GM19238 (cell line): ENCODE results near the gene UNC45B.
"Not testable (repeated sequence)": the region's sequence is repeated elsewhere in the genome, so short reads cannot be mapped to it uniquely, and the experiment has no call there.

ENCODE experiments used
- DNase-seq: peaks from one replicate; pipeline ENCODE4 v3.0.0; 2011; ENCODE audit warnings: low spot score; ENCODE audit not compliant: insufficient read length

The UNC45B gene

DNA sequence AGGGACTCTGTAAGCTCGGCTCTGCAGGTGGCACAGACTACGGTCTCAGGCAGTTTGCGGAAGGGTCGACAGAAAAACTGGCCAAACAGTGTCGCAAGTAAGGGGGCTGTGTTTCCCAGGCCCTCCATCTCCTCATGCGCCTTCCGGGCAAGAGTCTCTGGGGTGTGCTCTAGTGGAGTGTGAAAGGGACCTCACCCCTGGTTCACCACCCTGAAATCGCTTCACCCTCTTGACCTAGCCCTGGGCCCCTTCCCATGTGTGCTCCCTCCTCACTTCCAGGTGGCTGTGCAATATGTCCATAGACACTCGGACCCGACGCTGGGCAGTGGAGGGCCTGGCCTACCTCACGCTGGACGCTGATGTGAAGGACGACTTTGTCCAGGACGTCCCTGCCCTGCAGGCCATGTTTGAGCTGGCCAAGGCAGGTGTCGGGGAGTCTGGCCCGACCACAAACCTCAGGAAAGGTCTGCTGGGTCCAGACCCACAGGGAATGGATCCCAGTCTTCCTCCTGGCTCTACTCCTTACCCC is 22.3 kb downstream of the UNC45B start:
- DNase-seq: no peak

DNA sequence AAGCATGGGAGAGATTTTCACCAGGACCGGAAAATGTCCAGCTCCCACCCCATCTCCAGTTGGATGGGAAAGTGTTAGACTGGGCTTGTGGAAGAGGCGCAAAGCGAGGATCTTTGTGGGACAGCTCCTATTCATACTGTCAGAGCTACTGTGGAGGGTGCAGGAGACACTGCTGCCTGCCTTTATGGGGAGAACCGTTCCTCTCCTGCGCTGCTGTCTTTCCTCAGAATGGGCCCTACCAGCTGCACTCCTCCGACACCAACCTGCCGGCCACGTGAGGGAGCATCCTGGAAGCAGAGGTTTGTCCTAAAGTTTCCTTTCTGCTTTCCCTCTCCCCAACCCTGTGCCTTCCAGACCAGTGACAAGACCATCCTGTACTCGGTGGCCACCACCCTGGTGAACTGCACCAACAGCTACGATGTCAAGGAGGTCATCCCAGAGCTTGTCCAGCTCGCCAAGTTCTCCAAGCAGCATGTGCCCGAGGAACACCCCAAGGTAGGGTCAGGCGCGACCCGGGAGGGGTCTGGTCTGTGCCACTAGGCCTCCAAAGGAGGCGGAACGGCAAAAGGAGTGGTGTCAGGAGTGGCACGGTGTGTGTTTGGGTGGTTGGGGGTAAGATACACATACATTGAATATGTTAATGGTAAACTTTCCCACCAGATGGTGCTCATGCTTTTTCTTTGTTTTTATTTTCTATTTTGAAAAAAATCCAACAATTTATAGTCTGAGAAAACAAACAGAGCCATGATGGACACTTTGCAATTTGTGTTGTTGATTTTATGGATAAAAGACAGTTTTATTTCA is 23.6 kb downstream of the UNC45B start:
- no peak for DNase-seq

DNA sequence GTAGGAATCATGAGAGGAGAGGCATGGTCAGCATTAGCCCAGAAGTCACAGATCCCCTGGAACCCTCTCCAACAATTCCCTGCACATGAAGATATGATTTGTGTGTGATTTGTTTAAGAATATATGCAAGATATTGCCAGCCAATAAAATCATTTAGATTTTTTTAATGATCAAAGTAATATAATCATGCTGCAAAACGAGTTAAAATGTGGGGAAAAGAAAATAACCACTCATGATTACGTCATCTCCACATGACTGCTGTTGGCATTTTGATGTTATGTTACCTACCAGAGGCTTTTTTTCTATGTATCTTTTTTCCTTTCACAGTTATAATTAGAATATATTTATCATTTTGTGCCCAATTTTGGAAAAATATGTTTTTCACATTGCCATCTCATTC is 24.2 kb downstream of the UNC45B start:
- DNase-seq: no peak

DNA sequence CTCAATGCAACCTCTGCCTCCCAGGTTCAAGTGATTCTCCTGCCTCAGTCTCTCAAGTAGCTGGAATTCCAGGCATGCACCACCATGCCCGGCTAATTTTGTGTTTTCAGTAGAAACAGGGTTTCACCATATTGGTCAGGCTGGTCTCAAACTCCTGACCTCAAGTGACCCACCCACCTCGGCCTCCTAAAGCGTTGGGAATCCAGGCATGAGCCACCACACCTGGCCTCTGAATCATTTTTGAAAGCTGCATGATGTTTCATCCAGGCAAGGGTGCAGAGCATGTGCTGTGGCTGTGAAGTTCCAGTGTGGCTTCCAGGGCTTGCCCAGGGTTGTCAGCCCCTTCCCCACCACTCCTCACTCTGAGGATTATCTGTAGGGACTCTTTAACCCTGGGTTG is 24.7 kb downstream of the UNC45B start:
- DNase-seq: not testable (repeated sequence)

DNA sequence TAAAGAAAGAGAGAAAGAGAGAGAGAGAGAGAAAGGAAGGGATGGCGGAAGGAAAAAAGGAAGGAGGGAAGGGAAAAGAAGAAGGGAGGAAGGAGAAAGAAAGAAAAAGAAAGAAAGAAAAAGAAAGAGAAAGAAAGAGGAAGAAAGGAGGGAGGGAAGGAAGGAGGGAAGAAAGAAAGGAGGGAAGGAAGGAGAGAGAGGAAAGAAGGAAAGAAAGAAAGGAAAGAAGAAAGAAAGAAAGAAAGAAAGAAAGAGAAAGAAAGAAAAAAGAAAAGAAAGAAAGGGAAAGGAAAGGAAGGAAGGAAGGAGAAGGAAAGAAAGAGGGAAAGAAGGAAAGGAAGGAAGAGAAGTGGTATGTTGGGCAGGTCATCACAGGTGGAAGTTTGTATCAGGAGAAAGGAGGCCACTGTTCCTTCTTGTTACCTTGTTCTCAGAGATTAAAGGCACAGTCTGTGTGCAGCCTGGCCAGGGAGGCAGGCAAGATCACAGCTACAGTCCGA is 27.3 kb downstream of the UNC45B start:
- no peak for DNase-seq

DNA sequence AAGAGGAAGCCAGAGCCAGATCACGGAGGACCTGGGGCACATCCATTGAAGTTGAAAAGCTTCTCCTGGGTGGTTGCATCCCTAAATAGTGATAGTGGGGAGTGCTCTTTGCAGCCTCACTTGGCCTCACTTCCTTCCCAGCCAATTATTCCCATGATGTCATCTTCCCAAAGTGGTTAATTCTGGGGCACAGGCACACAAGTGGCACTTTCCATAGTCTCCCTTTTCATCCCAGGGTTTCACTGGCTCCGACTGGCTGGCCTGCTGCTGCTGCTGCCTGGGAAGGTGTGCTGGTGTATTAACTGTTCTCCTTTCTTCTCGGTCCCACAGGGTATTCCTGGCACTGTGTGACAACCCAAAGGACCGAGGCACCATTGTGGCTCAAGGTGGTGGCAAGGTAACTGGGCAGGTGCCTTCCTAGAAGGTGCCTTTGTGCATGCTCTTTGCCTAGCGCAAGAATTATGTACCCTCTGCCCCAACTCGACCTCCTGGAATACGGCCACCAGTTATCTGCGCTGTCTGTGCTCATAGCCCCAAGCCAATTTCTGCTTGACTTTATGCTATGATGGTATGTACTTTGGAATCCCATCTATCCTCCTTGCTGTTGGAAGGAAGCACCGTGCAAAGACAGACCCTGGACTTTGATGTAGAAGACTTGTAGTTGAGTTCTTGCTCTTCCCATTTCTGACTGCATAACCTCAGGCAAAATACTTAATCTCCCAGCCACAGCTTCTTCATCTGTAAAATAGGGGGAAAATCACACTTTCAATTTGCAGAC is 28.2 kb downstream of the UNC45B start:
- DNase-seq: no peak

DNA sequence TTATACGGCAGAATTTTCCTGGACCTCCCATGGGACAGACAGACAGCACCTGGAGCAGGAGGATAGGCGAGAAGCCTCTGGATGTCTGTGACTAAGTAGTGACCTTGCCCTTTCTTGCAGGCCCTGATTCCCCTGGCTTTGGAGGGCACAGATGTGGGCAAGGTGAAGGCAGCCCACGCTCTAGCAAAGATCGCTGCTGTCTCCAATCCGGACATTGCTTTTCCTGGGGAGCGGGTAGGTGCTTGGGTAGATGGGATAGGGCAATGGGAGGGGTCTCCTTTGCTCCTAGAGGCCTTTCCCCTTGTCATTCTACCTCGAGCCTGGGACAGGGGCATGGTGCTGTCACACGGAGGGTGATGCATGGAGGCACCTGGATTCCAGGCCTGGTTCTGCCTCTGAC is 29.3 kb downstream of the UNC45B start:
- no peak for DNase-seq

DNA sequence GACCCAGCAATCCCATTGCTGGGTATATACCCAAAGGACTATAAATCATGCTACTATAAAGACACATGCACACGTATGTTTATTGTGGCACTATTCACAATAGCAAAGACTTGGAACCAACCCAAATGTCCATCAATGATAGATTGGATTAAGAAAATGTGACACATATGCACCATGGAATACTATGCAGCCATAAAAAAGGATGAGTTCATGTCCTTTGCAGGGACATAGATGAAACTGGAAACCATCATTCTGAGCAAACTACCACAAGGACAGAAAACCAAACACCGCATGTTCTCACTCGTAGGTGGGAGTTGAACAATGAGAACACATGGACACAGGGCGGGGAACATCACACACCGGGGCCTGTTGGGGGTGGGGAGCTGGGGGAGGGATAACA is 31.8 kb downstream of the UNC45B start:
- DNase-seq: not testable (repeated sequence)

DNA sequence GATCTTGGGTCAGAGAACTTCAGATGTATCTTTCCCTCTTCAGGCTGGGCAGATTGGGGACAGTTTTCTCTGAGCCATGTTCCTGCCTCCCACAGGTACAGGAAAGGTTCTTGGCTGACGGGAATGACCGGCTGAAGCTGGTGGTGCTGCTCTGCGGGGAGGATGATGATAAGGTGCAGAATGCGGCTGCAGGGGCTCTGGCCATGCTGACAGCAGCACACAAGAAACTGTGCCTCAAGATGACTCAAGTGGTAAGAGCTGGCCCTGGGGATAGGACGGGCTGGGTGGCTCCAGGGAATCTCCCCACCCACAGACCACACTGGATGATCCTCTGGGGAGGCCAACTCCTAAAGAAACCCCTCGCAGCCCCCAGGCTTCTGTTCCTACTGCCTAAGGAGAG is 35.7 kb downstream of the UNC45B start:
- DNase-seq: no peak

DNA sequence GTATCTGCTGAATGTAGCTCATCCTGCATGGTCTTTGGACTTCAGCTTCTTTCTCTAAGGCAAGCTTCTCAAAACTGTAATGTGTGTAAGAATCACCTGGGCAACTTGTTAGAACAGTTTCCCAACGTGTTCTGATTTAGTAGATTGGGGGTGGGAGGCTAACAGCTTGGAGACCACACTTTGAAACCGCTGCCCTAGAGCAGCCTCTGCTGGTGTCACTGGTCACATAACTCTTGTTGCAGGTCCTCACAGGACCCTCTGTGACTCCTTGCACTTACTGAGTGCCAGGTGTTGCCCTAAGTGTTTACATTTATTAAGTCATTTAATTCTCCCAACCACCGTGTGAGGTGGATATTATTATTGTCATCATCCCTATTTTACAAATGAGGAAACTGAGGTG is 36.7 kb downstream of the UNC45B start:
- DNase-seq: no peak

DNA sequence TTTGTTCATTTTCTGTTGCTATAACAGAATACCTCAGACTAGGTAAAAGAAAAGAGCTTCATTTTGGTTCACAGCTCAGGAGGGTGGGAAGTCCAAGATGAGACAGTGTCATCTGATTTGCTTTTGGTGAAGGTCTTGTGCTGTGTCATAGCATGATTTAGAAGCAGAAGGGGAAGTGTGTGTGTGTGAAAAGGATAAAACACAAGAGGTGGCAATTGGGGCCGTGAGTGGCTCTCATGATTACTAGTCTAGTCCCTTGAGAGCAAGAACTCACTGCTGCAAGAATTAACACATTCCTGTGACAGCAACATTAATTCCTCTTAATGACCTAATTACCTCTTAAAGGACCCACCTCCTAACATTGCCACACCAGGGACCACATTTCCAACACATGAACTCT is 38.2 kb downstream of the UNC45B start:
- no peak for DNase-seq

DNA sequence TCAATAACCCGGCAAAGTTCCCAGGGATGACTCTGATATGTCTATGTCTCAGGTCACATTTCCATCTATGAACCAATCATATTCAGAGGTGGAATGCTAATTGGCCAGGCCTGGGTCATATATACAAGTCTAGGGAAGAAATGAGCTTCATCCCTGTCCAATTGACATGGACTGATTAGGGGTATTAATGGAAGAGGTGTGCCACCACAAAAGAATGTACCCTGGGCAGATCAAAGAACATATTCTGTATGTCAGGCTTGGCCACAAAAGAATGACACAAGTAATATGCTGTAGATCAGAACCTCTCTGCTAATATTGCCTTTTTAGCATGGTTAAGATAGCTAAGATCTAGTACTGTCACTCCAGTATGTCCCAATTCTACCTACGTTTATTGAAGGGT is 39.9 kb downstream of the UNC45B start:
- no peak for DNase-seq

DNA sequence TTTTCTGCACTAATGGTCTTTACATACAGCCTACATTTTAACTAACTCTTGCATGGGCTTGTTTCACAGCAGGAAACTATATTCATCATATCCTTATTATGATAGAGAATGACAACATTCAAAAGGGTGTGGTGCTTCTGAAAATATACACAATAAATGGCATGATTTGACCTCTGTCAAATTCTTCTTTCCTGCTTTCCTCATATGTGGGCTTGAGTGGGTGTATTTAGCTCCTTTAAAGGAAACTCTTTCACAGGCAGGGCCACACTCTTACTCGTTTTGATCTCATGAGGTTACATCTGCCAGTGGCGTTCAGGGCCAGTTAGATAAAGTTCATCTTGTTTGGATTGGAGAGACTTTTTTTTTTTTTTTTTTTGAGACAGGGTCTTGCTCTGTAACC is 40.5 kb downstream of the UNC45B start:
- DNase-seq: no peak

DNA sequence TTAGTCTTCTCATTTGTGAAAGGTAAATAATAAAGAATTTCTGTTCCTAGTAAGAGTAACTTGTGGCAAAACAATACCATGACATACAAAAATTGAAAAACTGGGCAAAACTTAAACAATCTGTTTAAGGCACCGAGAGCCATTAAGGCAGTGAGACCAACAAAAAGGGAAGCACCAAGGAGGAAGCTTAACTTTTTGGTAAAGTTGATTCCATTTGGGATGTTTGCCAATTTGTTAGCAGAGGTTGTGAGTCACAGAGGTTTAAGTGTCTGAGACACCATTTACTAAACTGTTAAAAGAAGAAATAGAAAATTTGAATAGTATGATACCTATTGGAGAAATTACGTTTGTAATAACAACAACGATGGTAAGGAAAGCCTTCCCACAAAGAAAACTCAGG is 41.7 kb downstream of the UNC45B start:
- DNase-seq: no peak

DNA sequence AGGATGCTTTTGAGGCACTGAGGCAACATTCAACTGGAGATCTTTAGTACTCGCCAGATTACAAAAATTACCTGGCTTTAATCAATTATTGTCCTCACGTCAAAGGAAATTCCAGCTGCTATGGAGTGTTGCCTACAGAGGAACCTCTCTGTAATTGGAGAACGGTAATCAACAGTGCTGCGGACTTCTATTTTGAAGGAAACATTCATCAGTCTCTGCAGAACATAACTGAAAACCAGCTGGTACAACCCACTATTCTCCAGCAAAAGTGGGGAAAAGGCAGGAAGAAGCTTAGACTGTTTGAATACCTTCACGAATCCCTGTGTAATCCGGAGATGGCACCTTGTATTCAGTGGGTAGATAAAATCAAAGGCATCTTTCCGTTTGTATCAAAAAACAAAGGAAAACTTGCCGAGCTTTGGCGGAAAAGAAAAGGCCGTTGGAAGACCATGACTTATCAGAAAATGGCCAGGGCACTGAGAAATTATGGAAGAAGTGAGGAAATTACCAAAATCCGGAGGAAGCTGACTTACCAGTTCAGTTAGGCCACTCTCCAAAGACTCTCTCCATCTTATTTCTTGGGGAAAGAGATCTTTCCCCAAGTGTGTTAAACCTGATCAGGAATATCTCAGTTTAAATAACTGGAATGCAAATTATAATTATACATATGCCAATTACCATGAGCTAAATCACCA is 43.5 kb downstream of the UNC45B start:
- DNase-seq: no peak

DNA sequence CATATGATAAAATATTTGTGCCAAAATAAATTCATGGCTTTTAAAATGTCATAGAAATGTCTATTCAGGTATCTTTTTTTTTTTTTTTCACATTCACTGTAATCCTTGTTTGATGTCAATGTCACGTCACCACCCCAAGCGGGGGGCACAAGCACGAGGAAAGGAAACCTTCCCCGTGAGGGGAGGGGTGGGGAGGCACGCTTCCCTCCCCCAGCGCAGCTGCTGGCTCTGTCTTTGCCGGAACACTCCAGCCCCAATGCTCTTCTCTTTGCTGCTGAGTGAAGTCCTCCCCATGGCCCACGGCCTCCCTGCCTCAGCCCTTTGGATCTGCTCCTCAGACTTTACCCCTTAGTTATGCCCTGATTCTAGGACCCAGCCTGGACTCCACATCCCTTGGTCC is 45.1 kb downstream of the UNC45B start:
- DNase-seq: no peak

DNA sequence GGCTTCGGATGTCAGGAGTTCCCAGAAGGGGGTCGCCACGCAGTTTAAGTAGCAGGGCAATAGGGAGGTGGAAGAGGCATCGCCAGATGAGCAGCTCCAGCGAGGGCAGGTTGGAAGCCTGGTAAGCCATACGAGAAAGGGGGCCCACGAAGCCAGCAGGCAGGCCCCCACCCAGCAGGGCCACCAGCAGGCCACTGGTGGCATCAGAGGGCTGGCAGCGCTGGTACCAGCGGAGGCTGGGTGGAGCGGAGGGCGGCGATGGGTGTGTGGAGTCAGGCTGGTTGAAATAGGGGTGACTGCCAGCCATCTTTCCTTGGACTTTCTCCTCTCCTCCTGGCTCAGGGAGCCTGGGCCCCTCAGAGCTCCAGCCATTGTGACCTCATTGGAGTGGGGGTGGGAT is 46.4 kb downstream of the UNC45B start, which contains the start of gene SLC35G3:
TSS of gene SLC35G3 (minus strand) at position 393 of the 400 bp plus-strand sequence. CDS start at position 307, 86 bp downstream.
- DNase-seq: not testable (repeated sequence)

DNA sequence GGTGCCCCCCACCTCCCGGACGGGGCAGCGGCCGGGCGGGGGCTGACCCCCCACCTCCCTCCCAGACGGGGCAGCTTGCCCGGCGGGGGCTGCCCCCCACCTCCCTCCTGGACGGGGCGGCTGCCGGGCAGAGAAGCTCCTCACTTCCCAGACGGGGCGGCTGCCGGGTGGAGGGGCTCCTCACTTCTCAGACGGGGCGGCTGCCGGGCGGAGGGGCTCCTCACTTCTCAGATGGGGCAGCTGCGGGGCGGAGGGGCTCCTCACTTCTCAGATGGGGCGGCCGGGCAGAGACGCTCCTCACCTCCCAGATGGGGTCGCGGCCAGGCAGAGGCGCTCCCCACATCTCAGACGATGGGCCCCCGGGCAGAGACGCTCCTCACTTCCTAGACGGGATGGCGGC is 47.4 kb downstream of the UNC45B start:
- DNase-seq: not testable (repeated sequence)

DNA sequence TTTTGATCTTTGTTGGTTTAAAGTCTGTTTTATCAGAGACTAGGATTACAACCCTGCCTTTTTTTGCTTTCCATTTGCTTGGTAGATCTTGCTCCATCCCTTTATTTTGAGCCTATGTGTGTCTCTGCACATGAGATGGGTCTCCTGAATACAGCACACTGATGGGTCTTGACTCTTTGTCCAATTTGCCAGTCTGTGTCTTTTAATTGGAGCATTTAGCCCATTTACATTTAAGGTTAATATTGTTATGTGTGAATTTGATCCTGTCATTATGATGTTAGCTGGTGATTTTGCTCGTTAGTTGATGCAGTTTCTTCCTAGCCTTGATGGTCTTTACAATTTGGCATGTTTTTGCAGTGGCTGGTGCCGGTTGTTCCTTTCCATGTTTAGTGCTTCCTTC is 55.0 kb downstream of the UNC45B start:
- not testable (repeated sequence) for DNase-seq

DNA sequence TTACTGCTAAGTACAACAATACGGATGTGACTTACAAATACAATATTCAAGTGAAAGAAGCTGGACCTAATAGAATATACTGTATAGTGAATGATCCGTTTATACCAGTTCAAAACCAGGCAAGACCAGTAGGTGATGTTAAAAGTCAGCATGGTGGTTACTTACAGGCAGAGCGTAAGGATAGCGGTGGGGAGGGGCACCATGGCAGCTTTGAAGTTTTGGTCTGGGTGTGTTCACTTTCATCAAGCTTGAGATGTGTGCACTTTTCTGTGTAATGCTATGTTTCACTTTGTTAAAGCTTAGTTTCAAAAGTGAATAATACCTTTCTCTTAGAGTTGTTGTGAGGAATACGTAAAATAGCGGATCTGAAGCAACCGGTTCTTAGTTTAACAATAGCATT is 63.1 kb downstream of the UNC45B start:
- DNase-seq: no peak

DNA sequence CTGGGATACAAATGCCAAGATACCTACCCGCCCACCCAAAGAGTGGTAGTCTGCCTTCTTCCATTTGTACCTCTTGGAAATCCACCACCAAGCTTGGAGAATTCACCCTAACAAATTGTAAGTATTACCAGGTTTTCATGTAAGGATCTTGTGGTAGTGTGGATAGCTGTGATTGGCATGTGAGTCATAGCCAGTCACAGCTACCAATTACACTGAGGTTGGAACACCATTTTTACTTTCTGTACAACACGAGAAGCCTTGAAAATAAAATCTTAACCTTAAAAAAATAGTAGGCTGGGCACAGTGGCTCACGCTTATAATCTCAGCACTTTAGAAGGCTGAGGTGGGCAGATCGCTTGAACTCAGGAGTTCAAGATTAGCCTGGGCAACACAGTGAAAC is 65.1 kb downstream of the UNC45B start:
- no peak for DNase-seq
